Measurements from ENCODE around the gene GLI3. TPM values are rescaled to one million over a fixed set of nuclear protein-coding genes. Genes with fewer than 3 reads are reported as not detected.

The GLI3 gene
- total RNA-seq, 6 experiments from 2014 or later: 0.12 to 0.95 (median 0.21) TPM

DNA sequence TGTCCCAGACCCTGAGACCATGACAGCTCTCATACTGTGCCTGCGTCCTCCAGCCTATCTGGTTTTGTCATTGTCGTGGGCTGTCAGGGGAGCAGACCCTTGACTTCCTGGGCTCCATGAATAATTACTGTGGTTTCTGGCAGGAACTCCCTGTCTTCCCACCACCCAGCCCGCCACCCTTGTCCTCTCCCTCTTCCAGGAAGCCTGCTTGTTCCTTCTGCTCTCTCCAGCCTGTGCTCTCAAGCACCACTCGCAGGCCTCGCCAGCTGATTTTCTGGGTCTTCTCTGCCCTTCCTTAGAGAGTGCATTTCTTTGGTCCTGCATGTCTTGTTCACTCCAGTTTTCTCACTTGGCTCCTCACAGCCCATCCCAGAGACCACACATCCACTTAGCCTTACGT lies 309.6 kb downstream of the GLI3 start:
- no peaks in the 10 kb centered on the region for H3K27me3 ChIP-seq
- WGBS (ENCODE audit: insufficient coverage, low coverage, low lambda C conversion rate, missing lambda C conversion rate): 68% methylated on average over 4 of the region's 6 CpGs
- no peak for DNase-seq
- H3K9me3 ChIP-seq: no peaks in the 10 kb centered on the region
- no peak for ATAC-seq
- no peak overlapping the region for H3K27ac ChIP-seq
- H3K4me3 ChIP-seq: no peak overlapping the region
- no peaks in the 10 kb centered on the region for H3K36me3 ChIP-seq
- intact Hi-C loops (cut with DNase I): no loop called here
- TF ChIP-seq CTCF (IDR thresholded peaks at IDR 0.05): no peak
- no peak for TF ChIP-seq POLR2A (IDR thresholded peaks at IDR 0.05)
- no peaks in the 10 kb centered on the region for H3K4me1 ChIP-seq

DNA sequence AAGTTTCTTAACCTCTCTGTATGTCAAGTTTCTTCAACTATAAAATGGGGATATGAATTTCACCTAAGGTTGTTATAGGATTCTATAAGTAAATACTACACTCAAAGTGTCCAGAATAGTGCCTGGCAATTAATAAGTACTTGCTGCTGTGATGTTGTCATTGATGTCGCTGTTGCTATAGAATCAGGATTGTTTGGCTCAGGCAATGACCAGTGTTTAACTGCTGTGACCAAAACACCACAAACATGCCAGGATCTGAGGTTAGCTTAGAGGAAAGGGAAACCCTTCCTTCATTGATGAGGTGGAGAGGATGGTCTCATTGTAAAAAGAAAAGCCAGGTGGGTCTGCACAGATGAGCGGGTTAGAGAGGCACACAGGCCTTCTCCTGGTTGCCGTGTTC lies 311.1 kb downstream of the GLI3 start:
- DNase-seq (no peak), ATAC-seq (no peak)
- Histone ChIP-seq H3K27ac (no peak overlapping the region), H3K4me1 (no peaks in the 10 kb centered on the region), H3K9me3 (no peaks in the 10 kb centered on the region), H3K27me3 (no peaks in the 10 kb centered on the region), H3K36me3 (no peaks in the 10 kb centered on the region), H3K4me3 (no peak overlapping the region)
- 91% methylated on average over 3 of the region's 3 CpGs for WGBS (ENCODE audit: insufficient coverage, low coverage, low lambda C conversion rate, missing lambda C conversion rate)
- TF ChIP-seq POLR2A (IDR thresholded peaks at IDR 0.05): no peak
- no peak for TF ChIP-seq CTCF (IDR thresholded peaks at IDR 0.05)
- intact Hi-C loops (cut with DNase I): no loop called here

GRCh38 chr7:41924796-41925195 lies 312.2 kb downstream of the GLI3 start:
- Histone ChIP-seq H3K36me3 (no peaks in the 10 kb centered on the region), H3K9me3 (no peaks in the 10 kb centered on the region), H3K4me3 (no peak overlapping the region), H3K4me1 (no peaks in the 10 kb centered on the region), H3K27me3 (no peaks in the 10 kb centered on the region), H3K27ac (no peak overlapping the region)
- 65% methylated on average over 8 of the region's 9 CpGs for WGBS (ENCODE audit: insufficient coverage, low coverage, low lambda C conversion rate, missing lambda C conversion rate)
- intact Hi-C loops (cut with DNase I): no loop called here
- no peak for TF ChIP-seq POLR2A (IDR thresholded peaks at IDR 0.05)
- TF ChIP-seq CTCF (IDR thresholded peaks at IDR 0.05): no peak
- DNase-seq: no peak
- no peak for ATAC-seq

DNA sequence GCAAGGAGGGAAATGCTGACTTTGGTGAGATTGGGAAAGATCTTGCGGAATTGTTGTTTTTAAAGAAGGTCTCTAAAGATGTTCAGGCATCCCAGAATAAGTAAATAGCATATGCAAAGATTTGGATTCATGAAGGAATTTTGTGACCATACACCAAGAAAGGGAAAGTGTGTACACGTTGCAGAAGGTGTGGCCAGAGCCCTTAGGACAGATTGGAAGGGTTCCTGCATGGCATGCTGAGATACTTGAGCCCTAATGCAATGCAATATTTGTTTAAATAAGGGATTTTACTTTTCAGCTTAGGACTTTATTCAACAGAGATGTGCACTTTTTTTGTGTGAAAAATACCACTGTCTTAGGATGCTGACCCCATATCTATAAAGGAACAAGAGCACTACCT lies 314.6 kb downstream of the GLI3 start:
- no peaks in the 10 kb centered on the region for H3K27me3 ChIP-seq
- intact Hi-C loops (cut with DNase I): no loop called here
- no peaks in the 10 kb centered on the region for H3K9me3 ChIP-seq
- 48% methylated on average over 2 of the region's 2 CpGs for WGBS (ENCODE audit: insufficient coverage, low coverage, low lambda C conversion rate, missing lambda C conversion rate)
- H3K36me3 ChIP-seq: no peaks in the 10 kb centered on the region
- DNase-seq: no peak
- TF ChIP-seq POLR2A (IDR thresholded peaks at IDR 0.05) (no peak), CTCF (IDR thresholded peaks at IDR 0.05) (no peak)
- no peak overlapping the region for H3K4me3 ChIP-seq
- no peak for ATAC-seq
- H3K27ac ChIP-seq: no peak overlapping the region
- no peaks in the 10 kb centered on the region for H3K4me1 ChIP-seq

GRCh38 chr7:41921453-41921981 lies 315.5 kb downstream of the GLI3 start:
- Histone ChIP-seq H3K27ac (no peak overlapping the region), H3K4me1 (no peaks in the 10 kb centered on the region), H3K4me3 (no peak overlapping the region), H3K27me3 (no peaks in the 10 kb centered on the region), H3K36me3 (no peaks in the 10 kb centered on the region), H3K9me3 (no peaks in the 10 kb centered on the region)
- WGBS (ENCODE audit: insufficient coverage, low coverage, low lambda C conversion rate, missing lambda C conversion rate): 34% methylated on average over 3 of the region's 3 CpGs
- DNase-seq: no peak
- intact Hi-C loops (cut with DNase I): no loop called here
- TF ChIP-seq POLR2A (IDR thresholded peaks at IDR 0.05): no peak
- TF ChIP-seq CTCF (IDR thresholded peaks at IDR 0.05): no peak
- ATAC-seq: peak in 1 of 4 donors; percentile 28
